ENCODE measurements around the gene ARHGAP24.
"Not testable (repeated sequence)": the region's sequence is repeated elsewhere in the genome, so short reads cannot be mapped to it uniquely, and the experiment has no call there.

ARHGAP24 gene

GRCh38 chr4:85932500-85933290 is 457.7 kb downstream of the ARHGAP24 start:
- DNase-seq = no peak

GRCh38 chr4:85933291-85933640 is 458.3 kb downstream of the ARHGAP24 start:
- DNase-seq = no peak

GRCh38 chr4:85937507-85937906 is 462.6 kb downstream of the ARHGAP24 start:
- no peak for DNase-seq

- no peak for DNase-seq
These were observed 463.1 kb downstream of the ARHGAP24 start for GRCh38 chr4:85938062-85938461.

GRCh38 chr4:85938902-85939301 is 464.0 kb downstream of the ARHGAP24 start:
- DNase-seq = no peak

GRCh38 chr4:85939595-85939994 is 464.6 kb downstream of the ARHGAP24 start:
- DNase-seq = no peak

- no peak for DNase-seq
These were observed 465.2 kb downstream of the ARHGAP24 start for GRCh38 chr4:85940151-85940550.

GRCh38 chr4:85942107-85942506 is 467.2 kb downstream of the ARHGAP24 start:
- DNase-seq = no peak

GRCh38 chr4:85946821-85947220 is 471.9 kb downstream of the ARHGAP24 start:
- no peak for DNase-seq

- DNase-seq = no peak
These were observed 476.1 kb downstream of the ARHGAP24 start for GRCh38 chr4:85951099-85951498.

GRCh38 chr4:85952528-85952927 is 477.6 kb downstream of the ARHGAP24 start:
- DNase-seq = no peak

- DNase-seq = no peak
These were observed 478.2 kb downstream of the ARHGAP24 start for GRCh38 chr4:85952972-85953650.

- DNase-seq = no peak
These were observed 478.7 kb downstream of the ARHGAP24 start for GRCh38 chr4:85953651-85954018.

GRCh38 chr4:85955620-85956292 is 480.8 kb downstream of the ARHGAP24 start:
- no peak for DNase-seq

- no peak for DNase-seq
These were observed 481.5 kb downstream of the ARHGAP24 start for GRCh38 chr4:85956293-85956945.

- DNase-seq = no peak
These were observed 486.9 kb downstream of the ARHGAP24 start for GRCh38 chr4:85961887-85962286.

- no peak for DNase-seq
These were observed 488.3 kb downstream of the ARHGAP24 start for GRCh38 chr4:85963231-85963630.

GRCh38 chr4:85964298-85964697 is 489.3 kb downstream of the ARHGAP24 start:
- no peak for DNase-seq

GRCh38 chr4:85965017-85965416 is 490.1 kb downstream of the ARHGAP24 start:
- DNase-seq = not testable (repeated sequence)

- no peak for DNase-seq
These were observed 490.6 kb downstream of the ARHGAP24 start for GRCh38 chr4:85965529-85965928.

GRCh38 chr4:85966373-85966772 is 491.4 kb downstream of the ARHGAP24 start:
- no peak for DNase-seq

GRCh38 chr4:85967872-85968271 is 492.9 kb downstream of the ARHGAP24 start:
- no peak for DNase-seq
